Right ventricle myocardium superior (tissue), 1 donor: ENCODE results near the gene DNAJB8. TPM values are rescaled to one million over a fixed set of nuclear protein-coding genes. Genes with fewer than 3 reads are reported as not detected.

Experiments used
- ATAC-seq: fragments of 200-7000 bp; cut with Tn5 transposase; one replicate; pipeline ENCODE4 v1.9.1; 2020; ENCODE audit warnings: mild to moderate bottlenecking; ENCODE audit not compliant: poor library complexity
- DNase-seq: peaks from one replicate; pipeline ENCODE4 v3.0.0-alpha.2; 2020
- intact Hi-C: fragments of 100-400 bp; cut with DNase I; formaldehyde crosslinking; loops from one replicate; pipeline ENCODE4 v1.11.2; 2022
- total RNA-seq: library from RNA; stranded (reverse); fragmentation: NEBNext Ultra II Directional; extraction: Animal tissue kit (Norgen Biotek cat#: 25700); gene quantifications from one replicate; pipeline ENCODE4 v1.2.1, GENCODE V29; 2021
- donor health status: DM: no; HTN: yes; CAD: no; lungs with severe emphysema.

The DNAJB8 gene
- total RNA-seq, 1 donor from 2014 or later = not detected

DNA sequence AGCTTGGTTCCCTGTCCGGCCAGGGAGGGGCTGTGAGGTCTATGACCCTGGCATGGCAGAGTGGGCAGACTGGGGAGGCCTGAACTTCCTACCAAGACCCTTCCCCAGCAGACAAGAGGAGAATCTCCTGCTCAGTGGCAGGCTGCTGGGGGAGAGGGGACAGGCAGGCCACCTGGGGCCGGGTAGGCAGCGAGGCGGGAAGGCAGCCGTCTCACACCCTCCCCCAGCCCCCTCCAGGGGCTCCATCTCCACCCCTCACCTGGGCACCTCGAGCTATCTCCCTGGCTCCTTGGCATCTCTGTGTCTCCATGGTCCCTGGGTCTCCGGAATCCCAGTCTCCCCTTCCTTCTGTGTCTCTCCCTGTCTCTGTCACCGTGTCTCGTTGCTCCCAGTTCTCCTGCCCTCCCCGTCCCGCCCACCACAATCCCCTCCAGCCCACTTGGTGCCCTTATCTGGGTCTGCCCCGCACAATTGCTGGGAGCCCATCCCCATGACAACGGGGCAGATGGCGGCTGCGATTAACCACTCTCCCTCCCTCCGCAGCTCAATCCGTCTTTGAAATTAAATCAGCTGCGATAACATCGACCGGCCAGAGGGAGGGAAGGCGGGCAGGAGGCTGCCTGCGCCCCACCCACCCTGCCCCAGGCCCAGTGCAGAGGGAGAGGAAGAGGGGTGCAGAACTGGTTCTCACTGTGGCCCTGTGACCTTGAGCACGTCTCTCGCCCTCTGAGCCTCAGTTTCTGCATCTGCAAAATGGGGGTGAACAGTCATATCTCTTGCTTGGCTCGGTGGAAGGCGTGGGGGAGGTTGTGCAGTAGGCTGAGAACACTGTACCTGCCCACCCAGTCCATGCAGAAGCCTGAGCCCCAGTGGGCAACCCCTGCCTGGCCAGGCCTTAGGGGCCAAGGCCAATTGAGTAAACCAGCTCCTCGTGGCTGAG is 9.6 kb downstream of the DNAJB8 start:
- ATAC-seq (no peak), DNase-seq (peak; percentile 24)

GRCh38 chr3:128455786-128456748 is 10.6 kb downstream of the DNAJB8 start:
- ATAC-seq (no peak), DNase-seq (peak; percentile 33)
- intact Hi-C loops = no loop called here

More for the DNA sequence above, 9.6 kb downstream of the DNAJB8 start:
- intact Hi-C loops = no loop called here

GRCh38 chr3:128455116-128455515 is 11.6 kb downstream of the DNAJB8 start:
- no peak for ATAC-seq
- intact Hi-C loops = no loop called here
- DNase-seq = peak; percentile 11

DNA sequence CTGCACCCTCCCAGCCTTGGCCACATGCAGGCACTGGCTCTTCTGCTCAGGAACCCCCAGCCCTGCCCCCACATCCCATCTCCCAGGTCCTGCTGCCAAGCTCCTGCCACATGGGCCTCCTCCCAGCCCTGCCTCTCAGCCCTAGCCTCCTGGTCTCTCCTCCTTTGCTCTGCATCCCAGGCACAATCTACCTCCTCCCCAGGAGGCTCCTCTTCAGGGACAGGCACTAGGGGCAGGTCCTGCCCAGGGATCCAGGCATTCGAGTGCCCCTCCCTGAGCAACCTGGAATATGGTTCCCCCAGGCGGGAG is 12.4 kb downstream of the DNAJB8 start:
- ATAC-seq (no peak), DNase-seq (peak; percentile 13)
- intact Hi-C loops = no loop called here

DNA sequence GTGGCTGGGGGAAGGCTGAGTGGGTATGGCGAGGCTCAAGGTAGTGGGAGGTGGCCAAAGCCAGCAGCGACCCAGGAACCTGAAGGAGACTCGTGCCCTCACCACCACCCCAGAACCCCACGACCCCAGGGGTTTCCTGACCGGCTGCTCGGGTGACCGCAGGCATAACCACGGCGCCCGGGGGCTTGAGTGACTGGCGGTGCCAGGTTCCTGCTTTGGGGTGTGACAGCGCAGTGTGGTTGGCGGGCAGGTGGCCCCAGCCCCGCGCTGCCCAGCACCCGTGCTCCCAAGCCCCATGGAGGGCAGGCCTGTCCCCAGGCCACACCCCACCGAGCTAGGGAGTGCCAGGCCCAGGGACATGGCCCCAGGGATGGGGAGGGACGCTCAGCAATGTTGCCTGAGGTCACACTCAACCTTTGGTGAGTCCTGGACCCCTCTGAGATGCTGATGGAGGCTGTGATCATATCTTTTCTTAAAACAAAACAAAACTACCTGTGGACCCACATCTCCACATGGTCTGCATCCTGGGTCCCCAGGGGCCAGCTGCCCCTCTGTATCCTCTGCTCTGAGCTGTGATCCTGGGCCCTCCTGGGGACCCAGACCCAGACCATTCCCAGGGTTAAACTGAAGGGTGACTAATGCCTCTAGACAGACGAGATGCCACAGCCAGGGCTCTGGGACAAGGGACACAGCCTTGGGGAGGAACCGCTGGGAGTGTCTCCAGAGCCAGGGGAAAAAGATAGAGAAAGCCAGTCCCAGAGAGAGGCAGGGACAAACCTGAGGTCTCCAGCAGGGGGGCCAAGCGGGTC is 13.0 kb downstream of the DNAJB8 start:
- ATAC-seq = no peak
- intact Hi-C loops = no loop called here

DNA sequence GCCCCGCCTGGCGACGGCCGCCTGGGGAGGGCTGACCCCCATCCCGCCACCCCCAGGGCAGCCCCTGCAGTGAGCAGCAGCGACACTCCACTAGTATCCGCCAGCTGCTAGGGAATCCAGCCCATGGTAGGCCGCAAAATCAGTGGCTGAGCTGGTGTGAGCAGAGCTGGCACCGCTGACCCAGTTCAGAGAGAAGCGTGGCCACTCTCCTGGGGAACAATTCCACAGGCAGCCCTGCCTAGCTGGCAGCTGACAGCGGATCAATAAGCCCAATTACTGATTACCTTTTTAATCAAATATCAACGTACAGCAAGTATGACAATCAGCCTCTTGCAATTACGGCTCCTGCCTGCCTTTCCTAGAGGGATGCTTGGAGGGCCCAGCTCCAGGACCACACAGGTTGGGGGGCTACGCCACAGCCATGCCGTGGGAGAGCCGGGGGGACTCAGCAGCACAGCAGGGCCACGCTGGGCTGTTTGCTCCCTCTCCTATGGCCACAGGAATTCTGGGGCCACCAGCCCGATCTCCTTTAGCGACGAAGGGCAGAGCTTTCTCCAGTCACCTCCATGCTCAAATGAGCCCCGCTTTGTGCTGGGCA is 13.9 kb downstream of the DNAJB8 start:
- intact Hi-C loops = no loop called here
- ATAC-seq (no peak), DNase-seq (no peak)

More for the DNA sequence above, 13.0 kb downstream of the DNAJB8 start:
- peak; percentile 27 for DNase-seq

DNA sequence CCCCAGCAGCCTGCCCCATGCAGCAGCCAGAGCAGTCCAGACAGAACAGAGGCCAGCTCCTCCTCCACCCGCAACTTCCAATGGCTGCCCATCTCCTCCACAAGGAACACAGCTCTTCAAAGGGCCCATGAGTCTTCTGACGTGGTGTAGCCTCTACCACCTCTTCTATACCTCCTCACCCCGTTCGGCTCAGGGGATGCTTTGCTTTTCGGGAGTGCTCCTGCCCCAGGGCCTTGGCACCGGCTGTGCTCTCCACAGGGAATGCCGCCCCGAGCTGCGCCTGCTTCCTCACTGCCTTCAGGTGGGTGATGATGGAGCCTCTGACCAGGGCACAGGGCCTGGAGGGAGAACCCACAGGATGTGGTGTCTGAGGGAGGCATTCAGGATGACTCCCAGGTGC is 14.6 kb downstream of the DNAJB8 start:
- intact Hi-C loops = no loop called here
- DNase-seq (no peak), ATAC-seq (no peak)

- intact Hi-C loops = no loop called here
Measured at GRCh38 chr3:128449111-128449638, 17.5 kb downstream of the DNAJB8 start.

DNA sequence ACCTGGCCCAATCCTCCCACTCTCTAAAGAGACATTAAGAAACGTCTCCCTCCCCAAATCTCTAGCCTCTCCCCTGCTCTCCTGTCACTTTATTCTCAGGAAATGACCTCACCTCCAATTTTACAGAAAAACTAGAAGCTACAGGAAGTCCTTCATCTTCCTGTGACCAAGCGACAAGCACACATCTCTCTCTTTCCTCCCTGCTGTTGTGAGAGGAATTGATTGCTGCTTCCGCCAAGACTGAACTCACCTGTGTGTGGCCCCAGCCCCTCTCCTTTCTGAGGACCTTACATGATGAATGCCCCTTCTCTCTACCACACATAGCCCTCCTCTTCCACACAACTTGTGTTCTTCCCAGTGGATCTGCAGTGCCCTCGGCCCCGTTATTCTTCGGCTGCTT is 18.2 kb downstream of the DNAJB8 start:
- no peak for DNase-seq
- no peak for ATAC-seq
- intact Hi-C loops = no loop called here

More at GRCh38 chr3:128449111-128449638, 17.5 kb downstream of the DNAJB8 start:
- DNase-seq (no peak), ATAC-seq (no peak)

DNA sequence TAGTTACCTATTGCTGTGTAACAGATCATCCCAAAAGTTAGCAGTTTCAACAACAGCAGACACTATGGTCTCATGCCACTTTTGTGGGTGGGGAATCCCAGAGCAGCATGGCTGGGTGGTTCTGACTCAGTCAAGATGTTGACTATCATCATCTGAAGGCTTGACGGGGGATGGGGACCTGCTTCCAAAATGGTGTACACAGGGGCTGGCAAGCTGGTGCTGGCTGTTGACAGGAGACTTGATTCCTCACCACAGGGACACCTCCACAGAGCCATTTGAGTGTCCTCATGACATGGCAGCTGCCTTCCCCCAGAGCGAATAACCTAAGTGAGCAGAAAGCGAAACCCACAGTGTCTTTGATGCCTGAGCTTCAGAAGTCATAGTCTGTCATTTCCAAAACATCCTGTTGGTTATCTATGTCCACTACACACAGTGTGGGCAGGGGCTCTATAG is 19.1 kb downstream of the DNAJB8 start:
- intact Hi-C loops = no loop called here
- no peak for DNase-seq
- no peak for ATAC-seq

DNA sequence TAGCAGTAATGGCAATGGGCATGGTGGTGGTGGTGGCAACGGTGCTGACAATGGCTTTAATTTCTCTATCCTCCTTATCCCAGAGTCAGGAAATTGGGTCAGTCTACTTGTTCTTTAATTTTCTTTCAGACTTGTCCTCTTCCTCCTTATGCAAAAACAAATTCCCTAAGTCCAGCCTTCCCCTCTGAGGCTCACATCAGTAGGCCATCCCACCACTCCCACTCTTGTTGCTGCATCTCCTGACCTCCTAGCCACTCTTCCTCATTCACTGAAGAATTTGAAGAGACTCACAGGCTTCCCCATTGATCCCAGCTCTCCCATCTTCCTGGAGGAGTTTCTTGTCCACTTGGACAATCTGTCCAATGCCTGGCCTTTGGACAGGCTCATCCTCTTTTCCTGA is 19.9 kb downstream of the DNAJB8 start:
- intact Hi-C loops = no loop called here
- DNase-seq = no peak

GRCh38 chr3:128445357-128445756 is 21.3 kb downstream of the DNAJB8 start:
- no peak for DNase-seq
- no peak for ATAC-seq
- intact Hi-C loops = no loop called here

More for the DNA sequence above, 19.9 kb downstream of the DNAJB8 start:
- ATAC-seq = no peak

DNA sequence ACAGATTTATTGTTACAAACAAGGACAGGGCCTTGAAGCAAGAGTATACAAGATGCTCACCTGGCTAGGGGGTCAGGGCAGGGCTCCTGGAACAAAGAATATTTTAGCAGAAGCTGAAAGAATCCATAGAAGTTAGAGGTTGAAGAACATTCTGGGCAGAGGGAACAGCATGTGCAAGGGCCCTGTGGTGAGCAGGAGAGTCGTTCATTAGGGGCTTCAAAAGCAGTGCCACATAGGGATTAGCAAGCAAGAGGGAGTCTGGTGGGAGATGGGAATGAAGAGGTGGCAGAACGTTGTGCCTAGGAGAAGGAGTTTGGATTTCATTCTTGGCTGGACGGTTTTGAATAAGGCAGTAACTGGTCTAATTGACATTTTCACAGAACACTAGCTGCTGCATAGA is 22.9 kb downstream of the DNAJB8 start:
- DNase-seq (no peak), ATAC-seq (no peak)
- intact Hi-C loops = no loop called here

DNA sequence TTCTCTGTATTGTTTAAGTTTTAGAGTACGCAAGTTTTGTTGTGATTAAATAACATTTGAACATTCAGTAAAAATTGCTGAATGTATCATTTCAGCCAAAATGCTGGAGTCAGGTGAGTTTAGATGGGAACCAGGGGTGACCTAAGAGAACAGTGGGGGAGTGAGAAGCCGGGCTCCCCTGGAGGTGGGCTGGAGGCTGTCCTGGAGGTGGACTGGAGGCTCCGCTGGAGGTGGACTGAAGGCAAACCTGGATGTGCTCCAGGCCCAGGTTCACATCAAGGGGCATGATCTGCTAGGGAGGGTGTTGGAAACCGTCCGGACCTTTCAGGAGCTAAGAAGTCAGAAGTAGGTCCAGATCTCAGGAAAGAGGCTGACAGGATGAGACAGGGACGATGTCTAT is 23.7 kb downstream of the DNAJB8 start:
- intact Hi-C loops = no loop called here
- ATAC-seq = no peak
- no peak for DNase-seq

- no peak for DNase-seq
- intact Hi-C loops = no loop called here
- ATAC-seq = no peak
Measured at GRCh38 chr3:128442070-128442469, 24.6 kb downstream of the DNAJB8 start.

DNA sequence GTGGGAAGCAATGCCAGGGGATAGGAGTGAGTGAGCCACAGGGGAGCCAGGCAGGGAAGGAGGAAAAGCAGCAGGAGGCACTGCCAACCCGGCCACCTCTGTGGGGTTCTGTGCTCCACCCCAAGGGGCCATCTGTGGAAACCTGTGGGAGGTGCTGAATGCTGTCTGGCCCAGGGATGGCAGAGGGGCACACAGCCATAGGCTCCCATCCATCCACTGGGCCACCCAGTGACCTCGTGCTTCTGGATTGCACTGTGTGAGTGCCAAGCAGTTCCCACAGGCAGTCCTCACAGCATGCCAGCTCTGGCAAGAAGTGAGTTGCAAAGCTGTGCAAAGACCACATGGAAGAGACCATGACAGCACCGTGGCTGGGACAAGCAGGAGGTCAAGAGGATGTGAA is 27.5 kb downstream of the DNAJB8 start:
- intact Hi-C loops = no loop called here
- ATAC-seq = no peak
- no peak for DNase-seq

DNA sequence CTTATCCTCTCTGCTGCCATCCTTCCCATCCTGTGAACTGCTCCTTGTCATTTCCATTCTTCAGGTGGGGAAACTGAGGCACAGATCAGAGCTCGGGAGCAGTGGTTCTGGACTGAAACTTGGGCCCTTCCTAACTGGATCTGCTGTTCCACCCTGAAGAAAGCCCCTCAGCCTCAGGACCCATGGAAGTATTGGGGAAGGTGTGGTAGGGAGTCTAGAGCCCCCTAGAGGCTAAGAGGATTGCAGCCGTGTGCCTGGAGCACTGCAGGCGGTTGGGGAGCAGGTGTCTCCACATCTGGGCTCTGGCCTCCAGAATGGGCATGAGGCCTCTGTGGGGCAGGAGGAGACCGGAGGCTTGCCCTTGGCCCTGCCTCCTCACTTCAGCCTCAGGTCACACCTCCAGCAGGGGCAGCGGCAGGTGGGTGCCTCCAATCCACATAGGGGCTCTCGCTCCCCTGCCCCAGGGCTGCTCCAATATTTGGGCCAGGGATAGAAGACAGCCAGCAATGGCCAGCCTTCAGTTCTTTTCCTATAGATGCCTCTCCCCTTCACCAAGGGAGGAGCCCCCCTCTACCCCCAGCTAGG is 28.1 kb downstream of the DNAJB8 start:
- DNase-seq = no peak
- intact Hi-C loops = no loop called here
- no peak for ATAC-seq

DNA sequence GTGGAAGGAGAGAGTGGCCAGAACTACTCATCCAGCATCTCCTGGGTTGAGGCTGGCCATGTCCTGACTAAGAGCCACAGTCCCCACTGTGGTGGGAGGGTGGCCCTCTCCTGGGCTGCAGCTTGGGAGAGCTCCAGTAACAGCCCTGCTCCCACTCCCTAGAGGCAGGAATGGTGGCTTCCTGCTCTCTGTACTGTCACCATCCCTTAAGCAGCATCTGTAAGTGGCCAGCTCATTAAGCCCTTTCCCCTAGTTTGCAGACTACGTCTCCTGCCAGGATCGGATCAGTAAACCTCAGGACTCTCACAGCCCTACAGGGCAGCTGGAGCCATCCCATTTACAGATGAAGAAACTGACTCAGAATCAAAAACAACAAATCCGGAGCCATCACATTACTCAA is 30.5 kb downstream of the DNAJB8 start:
- ATAC-seq (no peak), DNase-seq (no peak)
- intact Hi-C loops = no loop called here
